ENCODE measurements around the gene CLTRN.

CLTRN gene

GRCh38 chrX:15579778-15580747 is 84.5 kb downstream of the CLTRN start:
- DNase-seq (ENCODE audit: low read depth in 1 of 2, low spot score in 1 of 2): no peak
